ENCODE measurements around the gene SGIP1.
"Not testable (repeated sequence)": the region's sequence is repeated elsewhere in the genome, so short reads cannot be mapped to it uniquely, and the experiment has no call there.

- not testable (repeated sequence) for TF ChIP-seq TAF1, POLR2AphosphoS5, POLR2A, SPI1 (IDR thresholded peaks at IDR 0.05; ENCODE audit: low read depth, low read length)
These were observed 261.9 kb downstream of the SGIP1 start for GRCh38 chr1:66795839-66796238.
